Left kidney (tissue), 2 donors: ENCODE results near the gene APOM. TPM values are rescaled to one million over a fixed set of nuclear protein-coding genes. Genes with fewer than 3 reads are reported as not detected.

Source experiments
- DNase-seq: peaks from one replicate; pipeline ENCODE4 v3.0.0-alpha.2; 2013
- polyA plus RNA-seq: library from polyadenylated mRNA; unstranded; fragments of 120-200 nt; gene quantifications from one replicate; pipeline ENCODE4 v1.2.1, GENCODE V29; 2013; ENCODE audit not compliant: insufficient read length

APOM gene
- polyA plus RNA-seq, 1 donor: 95.0 TPM

DNA sequence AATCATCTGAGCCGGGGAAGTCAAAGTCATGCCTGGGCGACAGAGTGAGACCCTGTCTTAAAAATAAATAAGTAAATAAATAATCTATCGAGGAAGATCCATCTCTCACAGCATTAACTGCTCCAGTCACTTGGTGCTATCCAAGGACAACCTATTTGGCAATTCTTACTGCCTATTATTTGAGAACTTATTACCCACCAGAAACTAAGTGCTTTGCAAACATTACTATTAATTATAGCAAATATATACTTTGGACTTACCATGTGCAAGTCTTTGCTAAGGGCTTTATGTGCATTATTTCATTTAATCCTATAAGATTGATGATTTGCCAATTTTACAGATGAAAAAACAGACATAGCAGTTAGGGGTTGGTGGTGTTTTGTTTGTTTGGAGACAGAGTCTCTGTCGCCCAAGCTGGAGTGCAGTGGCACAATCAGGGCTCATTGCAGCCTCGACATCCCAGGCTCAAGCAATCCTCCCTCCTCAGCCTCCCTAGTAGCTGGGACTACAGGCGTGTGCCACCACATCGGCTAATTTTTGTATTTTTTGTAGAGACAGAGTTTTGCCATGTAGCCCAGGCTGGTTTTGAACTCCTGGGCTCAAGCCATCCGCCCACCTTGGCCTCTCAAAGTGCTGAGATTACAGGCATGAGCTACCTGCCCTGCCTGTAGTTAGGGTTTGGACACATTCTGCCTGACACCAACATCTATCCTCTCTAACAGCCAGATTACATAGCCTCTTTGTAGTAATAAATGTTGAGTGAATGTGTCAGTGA lies 933 bp upstream of the APOM start:
- no peak for DNase-seq

DNA sequence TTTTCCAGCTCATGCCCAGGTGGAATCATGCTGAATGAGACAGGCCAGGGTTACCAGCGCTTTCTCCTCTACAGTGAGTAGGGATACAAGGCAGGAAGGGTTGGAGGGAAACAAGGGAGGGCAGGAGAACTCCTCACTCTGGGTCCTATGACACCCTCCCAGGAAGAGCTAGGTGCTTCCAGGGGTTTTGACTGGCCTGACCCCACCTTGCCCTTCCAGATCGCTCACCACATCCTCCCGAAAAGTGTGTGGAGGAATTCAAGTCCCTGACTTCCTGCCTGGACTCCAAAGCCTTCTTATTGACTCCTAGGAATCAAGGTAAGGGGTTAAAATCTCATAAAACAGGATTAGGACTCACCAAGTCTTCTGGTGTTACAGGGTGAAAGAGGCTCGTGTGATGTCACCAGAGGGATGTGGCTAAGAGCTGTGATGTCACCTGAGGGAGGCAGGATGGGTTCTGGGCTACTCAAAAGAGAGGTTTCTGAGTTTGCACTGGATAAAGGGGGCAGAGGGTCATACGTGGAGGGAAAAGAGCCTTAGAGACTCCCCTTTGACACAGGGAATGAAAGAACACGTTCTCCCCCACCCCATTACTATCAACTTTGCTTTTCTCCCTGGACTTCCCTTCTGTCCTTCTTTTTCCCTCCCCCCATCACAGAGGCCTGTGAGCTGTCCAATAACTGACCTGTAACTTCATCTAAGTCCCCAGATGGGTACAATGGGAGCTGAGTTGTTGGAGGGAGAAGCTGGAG lies 1.9 kb downstream of the APOM start:
- DNase-seq: no peak

DNA sequence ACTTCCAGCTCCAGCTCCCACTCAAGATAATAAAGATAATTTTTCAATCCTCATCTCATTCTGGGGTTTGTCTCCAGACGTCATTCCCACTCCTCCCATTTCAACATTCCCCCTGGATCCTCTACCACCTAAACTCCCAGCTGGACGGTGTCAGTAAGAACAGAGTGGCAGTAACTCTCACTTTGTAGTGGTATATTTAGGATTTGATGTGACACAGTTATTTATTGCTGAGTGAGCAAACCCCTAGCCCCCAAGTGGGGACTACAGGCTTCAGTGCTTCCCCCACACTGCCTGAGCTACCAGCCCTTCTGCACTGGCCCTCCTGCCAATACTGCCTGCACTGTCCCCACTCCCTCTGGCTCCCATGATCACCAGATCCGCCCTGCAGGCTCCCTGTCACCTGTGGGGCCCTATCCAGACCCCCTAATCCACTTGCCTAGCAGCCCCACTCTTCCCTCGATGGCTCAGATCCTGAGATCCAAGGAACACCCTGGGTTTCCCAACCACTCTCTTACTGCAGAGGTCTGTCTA lies 2.5 kb downstream of the APOM start:
- no peak for DNase-seq

DNA sequence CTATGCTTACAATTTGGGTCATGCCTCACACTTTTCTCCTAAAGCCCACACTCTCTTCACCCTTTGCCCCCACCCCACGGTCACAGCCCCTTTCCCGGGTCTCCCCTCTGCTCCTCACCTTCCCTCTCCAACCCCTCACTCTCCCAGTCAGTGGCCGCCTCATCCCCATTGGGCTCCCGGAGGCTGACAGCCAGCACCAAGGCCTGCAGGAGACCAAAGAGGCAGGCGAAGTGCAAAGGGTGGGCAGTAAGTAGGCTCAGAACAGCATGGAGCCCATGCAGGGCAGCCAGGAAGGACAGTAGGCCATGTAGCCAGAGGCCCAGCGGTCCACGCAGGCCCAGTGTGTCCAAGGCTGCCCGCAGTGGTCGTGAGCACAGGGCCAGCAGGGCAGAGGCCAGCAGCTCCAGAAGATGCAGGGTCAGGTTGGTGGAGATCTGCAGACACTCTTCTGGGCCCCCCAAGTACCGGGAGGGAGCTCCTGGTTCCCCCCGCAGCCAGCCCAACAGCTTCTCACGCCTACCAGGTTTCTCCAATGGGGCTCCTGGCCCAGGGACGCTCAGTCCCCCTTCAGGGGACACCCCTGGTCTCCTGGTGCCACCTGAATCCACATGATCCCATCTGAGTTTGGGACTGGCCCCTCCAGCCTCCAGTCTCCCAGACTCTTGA lies 3.4 kb downstream of the APOM start:
- DNase-seq: no peak

DNA sequence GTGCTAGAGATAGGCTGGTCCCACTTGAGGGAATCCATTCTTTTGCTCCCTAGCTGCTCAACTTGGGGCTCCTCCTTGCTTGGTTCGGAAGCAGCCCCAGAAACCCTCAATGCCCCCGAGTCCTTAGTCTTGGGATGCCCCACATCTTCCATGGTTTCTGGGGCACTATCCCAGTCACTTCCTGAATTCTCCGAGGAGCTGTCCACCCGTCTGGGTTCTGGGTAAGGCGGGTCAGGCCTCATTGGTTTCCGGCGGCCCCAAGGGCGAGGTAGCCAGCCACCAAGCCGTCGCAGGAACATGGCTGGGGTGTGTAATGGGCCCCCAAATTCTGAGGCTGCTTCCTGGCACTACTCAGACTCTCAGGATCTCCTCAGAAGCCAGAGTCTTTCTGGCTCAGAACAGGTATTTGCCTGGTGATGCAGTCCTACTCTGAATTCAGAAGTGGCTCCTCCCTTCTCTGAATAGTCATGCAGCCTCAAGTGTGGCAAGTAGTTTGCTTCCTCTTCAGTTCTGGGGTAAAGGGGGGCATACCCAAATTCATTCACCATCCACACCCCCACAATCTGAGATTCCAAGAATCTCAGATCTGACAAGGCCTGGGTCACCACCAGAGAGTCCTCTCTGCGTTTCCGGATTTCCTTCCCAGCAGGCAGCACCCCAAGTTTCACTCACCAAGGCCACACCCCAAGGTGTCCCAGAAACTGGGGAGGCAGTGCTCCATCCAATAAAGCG lies 4.1 kb downstream of the APOM start:
- no peak for DNase-seq

DNA sequence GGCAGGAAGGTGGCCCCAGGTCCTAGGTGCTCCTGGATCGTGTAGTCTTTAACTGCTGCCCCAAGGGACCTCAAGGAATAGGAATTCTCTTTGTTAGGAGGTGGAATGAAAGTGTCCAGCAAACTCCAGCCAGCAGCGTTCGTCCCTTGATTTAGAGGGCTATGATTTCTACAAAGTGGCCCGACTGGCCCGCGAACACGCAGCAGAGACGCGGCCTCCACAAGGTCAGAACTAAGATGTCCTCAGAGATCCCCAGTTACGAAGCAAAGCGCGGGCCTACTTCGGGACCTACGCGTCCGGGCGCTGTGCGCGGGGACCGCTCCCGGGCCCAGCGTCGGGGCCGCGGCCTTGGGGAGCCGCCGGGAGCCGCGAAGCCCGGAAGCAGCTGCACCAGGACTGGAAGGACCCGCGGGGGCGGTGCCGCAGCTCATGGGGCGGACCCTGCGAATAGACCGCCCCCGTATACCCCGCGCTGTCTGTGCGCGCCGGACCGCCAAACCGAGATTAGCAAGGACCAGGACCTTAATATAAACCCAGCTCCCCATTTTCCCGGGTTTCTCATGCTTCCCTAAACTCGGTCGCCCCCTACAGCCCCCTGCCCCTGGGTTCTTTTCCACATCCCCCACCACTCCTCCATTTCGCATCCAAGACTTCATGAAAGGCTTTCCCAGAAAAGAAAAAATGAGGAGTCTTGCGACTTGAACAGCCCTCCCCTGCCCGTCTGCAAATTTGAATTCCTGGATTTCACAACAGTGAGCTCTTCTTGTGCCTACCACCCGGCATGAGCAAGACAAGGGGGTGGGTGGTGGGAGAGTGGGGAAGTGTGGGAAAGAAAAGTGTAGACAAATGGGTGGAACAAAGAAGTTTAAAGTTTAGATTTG lies 4.9 kb downstream of the APOM start, which contains the start of gene C6orf47:
Gene C6orf47 (minus strand): TSS at position 398 of the 881 bp plus-strand sequence. CDS start 831 bp downstream, outside the sequence.
- DNase-seq: peak; percentile 85

DNA sequence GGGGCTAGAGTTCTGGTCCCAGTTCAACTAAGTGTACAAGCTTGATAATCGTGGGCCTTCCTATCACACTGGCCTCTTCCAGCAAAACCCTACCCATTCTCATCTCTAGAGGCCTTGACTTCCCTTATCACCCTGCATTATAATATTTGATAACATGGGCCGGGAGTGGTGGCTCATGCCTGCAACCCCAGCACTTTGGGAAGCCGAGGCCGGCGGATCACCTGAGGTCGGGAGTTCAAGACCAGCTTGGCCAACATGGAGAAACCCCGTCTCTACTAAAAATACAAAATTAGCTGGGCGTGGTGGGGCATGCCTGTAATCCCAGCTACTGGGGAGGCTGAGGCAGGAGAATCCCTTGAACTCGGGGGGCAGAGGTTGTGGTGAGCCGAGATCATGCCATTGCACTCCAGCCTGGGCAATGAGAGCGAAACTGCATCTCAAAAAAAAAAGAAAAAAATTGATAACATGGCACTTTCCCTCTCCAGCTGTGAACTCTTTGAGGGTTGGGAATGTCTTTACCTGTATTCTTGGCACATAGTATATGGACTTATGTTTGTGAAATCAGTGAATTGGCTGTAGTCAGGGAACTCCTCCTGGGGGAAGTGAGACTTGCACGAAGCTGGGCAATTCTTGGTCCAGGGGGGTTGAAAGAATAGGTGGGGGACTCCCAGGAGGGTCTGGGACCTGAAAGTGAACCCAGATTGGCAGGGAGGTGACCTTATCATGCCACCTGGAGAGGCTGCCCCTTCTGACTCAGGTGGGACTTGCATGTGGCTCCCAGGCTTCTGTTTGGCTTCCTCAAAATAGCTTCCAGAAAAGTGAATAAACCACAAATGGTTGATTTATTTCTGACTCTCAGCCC lies 5.8 kb downstream of the APOM start:
- no peak for DNase-seq

DNA sequence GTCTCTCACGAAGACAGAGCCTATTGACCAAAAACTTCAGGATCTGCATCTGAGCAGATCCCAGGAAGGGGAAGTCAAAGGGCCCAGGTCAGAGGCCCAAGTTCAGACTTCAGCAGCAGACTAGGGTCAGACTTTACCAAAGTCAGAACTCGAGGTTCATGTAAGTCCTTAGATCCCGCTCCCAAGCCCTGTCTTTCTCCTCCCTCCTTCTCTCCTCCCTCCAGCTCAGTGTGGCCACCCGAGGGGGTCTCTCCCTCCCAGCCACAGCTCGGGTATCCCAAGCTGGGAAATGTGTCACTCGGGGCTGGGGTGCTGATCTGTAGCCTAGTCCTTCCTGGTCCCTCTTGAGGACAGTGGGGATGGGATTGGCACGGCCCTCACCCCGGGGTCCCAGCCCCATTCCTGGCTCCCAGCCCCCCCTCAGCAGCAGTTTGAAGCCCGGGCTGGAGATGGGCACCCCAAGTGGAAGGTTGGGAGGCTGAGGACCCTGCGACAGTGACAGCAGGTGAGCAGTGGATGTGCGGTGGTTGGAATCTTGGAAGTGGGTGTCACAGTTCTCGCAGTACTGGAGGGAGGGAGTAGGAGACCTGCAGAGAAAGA lies 6.5 kb downstream of the APOM start:
- DNase-seq: no peak

DNA sequence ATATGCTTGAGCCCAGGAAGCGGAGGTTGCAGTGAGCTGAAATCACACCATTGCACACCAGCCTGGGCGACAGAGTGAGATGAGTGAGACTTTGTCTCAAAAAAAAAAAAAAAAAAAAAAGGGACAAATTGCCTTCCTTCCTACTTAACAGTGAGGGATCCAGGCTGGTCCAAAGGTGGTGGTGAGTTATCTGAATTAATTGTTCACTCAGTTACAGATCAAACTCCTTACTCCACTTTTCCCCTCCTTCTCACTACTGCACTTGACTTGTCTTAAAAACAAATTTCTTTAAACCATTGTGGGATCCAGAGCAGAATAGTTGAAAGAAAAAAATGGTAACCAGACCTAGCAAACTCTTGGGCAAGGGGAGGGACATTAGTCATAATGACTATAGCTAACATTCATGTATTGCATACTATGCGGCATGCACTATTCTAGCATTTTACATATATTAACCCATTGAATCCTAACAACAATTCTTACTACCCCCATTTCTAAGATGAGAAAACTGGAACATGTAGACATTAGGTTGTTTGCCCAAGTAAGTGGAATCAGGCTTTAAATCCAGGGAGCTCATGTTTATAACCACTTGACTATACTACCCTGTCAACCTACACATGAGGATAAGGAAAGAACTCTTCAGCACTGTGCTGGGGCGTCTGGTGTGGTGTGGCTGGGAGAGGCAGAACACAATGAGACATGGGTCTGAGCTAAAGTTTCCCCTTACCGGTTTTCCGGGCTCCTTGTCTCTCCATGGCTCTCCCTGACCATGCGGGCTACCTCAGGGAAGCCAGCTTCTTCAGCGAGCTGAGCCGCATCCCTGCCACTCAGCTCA lies 7.6 kb downstream of the APOM start:
- no peak for DNase-seq

DNA sequence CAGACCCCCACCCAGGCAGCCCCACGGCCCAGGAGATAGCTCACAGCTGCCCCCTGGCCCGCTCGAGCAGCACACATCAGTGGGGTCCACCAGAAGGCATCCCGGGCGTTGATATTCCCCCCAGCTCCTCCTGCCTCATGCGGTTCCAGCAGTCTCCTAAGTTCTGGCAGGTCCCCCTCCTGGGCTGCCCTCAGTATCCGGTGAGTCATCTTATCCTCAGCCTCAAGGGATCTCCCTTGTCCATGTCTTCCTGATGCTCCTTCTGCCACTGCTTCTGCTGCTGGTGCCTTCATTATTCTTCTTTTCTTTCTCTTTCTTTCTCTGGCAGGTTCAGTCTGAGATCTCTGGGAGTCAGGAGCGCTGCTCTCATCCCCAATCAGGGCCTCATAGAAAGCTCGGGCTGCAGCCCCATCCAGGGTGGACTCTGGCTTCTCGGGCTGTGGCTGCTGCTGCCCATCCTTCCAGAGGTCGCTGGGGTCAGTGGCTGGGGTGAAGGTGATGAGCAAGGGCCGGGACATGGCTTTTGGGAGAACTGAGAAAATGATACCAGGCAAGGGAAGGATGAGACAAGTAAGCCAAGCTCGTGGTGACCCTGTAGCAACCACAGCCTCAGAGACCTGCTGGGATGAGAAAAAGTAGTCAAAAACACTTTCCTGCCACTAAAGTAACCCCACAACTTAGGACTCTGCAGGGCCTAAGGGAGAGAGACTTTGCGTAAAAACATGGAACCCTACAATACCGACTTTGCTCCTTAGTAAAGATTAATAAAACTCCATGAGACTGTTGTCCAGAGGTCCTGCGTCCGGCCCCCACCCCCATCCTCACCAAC lies 8.5 kb downstream of the APOM start:
- no peak for DNase-seq

DNA sequence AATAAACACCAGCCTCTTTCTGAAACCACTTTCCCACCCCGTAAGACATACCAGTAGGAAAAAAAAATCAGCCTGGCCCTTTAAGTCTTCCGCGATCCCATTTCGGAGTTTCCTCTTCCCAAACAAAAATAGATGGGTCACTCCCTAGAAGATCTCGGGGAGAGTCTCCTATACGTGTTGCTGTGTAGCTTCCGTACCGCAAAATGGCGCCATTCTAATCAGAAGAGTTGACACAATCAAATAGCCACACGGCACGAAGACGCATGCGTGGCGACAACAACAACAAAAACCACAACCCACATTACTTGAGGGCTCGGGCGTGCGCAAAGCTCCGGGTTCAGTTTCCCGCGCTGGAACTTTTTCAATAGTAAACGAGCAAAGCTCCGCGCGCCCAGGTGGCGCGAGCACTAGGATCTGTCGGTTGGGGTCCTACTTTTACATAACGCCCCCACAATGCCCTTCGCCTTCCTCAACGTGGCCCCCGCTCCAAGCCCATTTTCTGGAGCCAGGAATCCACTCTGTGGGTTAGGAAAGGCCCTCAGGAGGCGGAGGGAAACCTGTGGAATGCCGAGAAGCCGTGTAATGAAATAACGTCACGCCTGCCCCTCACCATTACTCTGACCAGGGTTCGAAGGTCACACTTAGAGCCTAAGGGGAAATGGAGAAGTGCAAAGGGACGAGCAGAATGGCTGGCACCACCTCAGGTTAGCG lies 9.3 kb downstream of the APOM start, which contains the start of gene GPANK1:
Gene GPANK1 (minus strand): TSS at position 208 of the 711 bp plus-strand sequence. CDS start 519 bp downstream, outside the sequence.
- DNase-seq: peak; percentile 95

DNA sequence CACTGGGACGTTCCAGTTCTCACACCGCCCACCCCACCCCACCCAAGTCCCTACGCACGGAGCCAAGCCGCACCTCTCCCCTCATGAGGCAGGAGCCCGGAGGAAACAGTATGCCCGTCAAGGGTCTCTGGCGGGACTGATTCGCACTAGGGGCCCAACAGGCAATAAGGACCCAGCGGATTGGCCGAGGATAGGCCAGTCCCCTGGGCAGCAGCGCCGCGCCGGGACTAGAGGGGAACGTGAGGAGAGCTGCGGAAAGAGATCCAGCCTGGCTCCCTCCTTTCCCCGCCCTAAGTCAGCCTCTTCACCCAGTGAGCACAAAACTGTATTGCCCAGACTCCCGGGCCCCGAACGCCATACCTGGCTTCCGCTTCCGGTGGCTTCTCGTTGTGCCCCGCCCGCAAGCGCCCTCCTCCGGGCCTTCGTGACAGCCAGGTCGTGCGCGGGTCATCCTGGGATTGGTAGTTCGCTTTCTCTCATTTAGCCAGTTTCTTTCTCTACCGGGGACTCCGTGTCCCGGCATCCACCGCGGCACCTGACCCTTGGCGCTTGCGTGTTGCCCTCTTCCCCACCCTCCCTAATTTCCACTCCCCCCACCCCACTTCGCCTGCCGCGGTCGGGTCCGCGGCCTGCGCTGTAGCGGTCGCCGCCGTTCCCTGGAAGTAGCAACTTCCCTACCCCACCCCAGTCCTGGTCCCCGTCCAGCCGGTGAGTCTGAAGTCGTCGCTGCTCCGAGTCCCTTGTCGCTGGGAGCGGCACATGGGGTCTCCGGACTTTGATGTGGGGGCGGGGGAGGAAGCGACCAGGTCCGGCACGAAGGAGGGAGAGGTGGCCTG lies 10.0 kb downstream of the APOM start, which contains the start of gene CSNK2B:
Gene CSNK2B (plus strand): TSS at position 580 of the 836 bp plus-strand sequence. CDS start 752 bp downstream, outside the sequence.
- peak; percentile 98 for DNase-seq

DNA sequence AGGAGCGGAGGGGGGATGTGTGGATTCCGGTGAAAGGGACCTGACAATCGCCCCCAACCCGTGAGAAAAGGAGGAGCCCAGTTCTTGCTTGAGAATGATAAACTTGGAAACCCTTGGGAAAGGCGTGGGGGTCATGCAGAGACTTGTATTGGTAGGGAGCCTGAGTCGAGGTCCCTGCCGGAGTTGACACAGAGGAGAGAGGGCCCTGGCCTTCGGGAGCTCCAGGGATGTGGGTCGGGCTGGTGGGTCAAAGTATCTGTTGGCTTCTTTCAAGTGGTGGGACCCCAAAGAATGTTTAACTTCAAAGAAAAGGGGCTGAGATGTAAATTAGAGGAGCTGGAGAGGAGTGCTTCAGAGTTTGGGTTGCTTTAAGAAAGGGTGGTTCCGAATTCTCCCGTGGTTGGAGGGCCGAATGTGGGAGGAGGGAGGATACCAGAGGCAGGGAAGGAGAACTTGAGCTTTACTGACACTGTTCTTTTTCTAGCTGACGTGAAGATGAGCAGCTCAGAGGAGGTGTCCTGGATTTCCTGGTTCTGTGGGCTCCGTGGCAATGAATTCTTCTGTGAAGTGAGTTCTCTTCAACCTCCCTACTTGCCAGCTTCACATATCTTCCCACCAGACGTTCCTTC lies 10.8 kb downstream of the APOM start:
- no peak for DNase-seq

DNA sequence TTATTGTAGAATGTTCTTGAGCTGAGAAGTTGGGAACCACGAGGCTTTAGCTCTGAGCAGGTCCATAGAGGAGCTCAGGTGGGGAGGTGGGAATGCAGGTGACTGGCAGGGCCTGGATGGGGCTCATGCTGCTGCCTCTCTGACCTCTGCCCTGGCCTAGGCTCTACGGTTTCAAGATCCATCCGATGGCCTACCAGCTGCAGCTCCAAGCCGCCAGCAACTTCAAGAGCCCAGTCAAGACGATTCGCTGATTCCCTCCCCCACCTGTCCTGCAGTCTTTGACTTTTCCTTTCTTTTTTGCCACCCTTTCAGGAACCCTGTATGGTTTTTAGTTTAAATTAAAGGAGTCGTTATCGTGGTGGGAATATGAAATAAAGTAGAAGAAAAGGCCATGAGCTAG lies 14.0 kb downstream of the APOM start, which contains the start of gene LY6G5B:
Gene LY6G5B (plus strand): TSS at position 301 of the 400 bp plus-strand sequence. CDS start 975 bp downstream, outside the sequence.
- no peak for DNase-seq
